PC-3 (cell line): Measurements from ENCODE around the gene ROBO2.

Source experiments
- CTCF ChIP-seq: fragments of 300-600 bp; sonication (generic); conservative IDR thresholded peaks from 2 replicates; pipeline ENCODE4 v1.5.1; 2017; ENCODE audit warnings: antibody characterized with exemption, low read depth, mild to moderate bottlenecking, low read length
- EZH2 ChIP-seq: fragments of 300-600 bp; sonication (generic); IDR thresholded peaks from one replicate; pipeline ENCODE4 v1.6.1; 2017; ENCODE audit warnings: antibody characterized with exemption, mild to moderate bottlenecking, low read length; ENCODE audit not compliant: unreplicated experiment
- EZH2phosphoT487 ChIP-seq: fragments of 300-600 bp; sonication (generic); IDR thresholded peaks from 2 replicates; pipeline ENCODE4 v1.6.1; 2018; ENCODE audit warnings: mild to moderate bottlenecking, antibody characterized with exemption, low read length, borderline replicate concordance

DNA sequence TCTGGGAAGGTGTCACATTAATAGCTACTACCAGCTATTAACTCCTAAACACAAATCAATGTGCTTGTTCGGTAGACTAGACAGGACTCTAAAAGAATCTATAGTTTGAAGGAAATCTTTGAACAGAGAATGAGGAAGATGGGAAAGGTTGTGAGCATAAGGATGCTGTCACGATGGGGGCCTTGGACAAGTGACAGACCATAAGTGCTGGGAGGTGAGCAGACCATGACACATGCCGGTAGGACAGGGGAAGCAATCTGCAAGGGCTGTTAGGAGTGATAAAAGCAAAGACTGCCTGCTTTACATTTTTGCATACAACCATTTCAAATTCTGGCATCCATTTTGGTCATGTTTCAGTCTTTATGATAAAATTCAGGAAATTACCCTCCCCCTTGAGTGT lies 645.8 kb downstream of the ROBO2 start:
- no peak for TF ChIP-seq EZH2phosphoT487
- no peak for TF ChIP-seq CTCF
- TF ChIP-seq EZH2 = no peak
